GM12874 (cell line): ENCODE data around the gene ADD2.

Experiments
- TF ChIP-seq, protein P1 (sequence below): IDR thresholded peaks from 2 replicates; pipeline ENCODE4 v1.5.1; 2011; ENCODE audit warnings: low read depth, mild to moderate bottlenecking, control low read depth, low read length, moderate library complexity; ENCODE audit not compliant: insufficient read depth

ADD2 gene

GRCh38 chr2:70716951-70717350 is 51.0 kb downstream of the ADD2 start:
- TF ChIP-seq, protein P1, sequence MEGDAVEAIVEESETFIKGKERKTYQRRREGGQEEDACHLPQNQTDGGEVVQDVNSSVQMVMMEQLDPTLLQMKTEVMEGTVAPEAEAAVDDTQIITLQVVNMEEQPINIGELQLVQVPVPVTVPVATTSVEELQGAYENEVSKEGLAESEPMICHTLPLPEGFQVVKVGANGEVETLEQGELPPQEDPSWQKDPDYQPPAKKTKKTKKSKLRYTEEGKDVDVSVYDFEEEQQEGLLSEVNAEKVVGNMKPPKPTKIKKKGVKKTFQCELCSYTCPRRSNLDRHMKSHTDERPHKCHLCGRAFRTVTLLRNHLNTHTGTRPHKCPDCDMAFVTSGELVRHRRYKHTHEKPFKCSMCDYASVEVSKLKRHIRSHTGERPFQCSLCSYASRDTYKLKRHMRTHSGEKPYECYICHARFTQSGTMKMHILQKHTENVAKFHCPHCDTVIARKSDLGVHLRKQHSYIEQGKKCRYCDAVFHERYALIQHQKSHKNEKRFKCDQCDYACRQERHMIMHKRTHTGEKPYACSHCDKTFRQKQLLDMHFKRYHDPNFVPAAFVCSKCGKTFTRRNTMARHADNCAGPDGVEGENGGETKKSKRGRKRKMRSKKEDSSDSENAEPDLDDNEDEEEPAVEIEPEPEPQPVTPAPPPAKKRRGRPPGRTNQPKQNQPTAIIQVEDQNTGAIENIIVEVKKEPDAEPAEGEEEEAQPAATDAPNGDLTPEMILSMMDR = no peak

DNA sequence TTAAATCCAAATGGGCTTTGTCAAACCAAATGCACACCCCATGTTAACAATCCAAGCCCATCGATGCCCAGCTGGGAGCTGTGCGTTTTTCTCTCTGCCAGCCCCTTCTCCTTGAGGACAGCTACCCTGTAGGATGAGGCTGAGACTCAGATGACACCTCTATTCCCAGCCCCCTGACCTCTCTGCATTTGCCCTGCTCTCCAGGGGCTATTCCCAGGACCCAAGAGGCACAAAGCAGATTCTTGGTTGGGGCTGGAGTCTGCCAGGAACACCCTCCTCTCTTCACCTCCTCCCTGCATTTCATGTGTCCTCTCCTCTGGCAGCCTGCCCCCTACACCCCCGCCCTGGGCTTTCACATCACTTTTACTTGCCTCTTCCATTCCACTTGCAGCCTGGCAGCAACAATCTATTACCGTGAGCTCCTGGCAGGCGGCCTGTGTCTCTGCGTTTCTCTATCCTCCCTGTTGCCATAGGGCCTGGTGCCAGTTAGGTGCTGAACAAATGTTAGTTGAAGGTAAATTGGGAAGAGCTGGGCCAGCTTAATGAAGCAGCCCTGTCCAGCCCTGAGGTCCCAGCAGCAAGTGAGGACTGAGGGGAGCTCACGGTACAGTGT is 51.8 kb downstream of the ADD2 start:
- TF ChIP-seq, protein P1 = no peak

DNA sequence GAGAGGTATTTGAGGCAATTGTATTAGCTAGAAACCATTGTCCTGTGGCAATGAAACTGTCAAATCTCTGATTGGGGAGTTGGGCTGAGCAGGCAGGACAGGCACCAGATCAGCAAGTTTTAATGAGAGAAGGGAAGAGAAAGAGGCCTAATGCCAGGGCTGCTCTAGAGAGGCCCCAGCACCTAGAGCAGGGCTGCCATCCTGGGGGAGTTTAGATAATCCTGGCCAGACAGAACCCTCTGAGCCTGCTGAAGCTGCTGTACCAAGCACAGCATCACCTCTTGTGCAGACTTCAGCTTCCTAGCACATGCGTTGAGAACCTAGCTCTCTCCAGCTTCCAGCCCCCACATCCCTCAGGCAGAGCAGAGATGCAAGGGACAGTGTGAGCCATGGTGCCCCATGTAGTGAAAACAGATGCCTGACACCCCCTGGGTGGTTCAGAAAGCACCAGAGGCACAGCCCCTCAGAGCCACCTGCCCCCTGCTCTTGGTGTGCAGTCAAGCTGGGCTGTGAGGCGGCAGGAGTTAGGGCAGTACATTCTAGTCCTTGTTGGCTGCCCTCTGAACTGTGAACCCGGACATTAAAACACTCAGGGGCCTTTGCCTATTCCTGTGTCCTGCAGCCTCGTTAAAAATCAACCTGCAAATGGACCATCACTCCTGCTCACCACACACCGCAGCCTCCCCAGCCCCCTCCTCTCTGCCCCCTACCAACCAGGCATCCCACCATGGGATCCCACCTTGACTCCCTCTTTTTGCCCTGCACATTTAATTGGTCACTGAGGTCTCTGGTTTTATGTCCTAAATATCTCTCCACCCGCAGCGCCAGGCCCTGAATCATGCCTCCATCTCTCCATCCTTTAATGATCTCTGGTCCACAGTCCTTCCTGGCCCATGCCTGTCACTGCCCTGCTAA is 52.7 kb downstream of the ADD2 start:
- TF ChIP-seq, protein P1 = no peak

- TF ChIP-seq, protein P1 = no peak
These were observed 53.7 kb downstream of the ADD2 start for GRCh38 chr2:70714141-70714905.

GRCh38 chr2:70712916-70713315 is 55.1 kb downstream of the ADD2 start:
- TF ChIP-seq, protein P1 = no peak

GRCh38 chr2:70711191-70711590 is 56.8 kb downstream of the ADD2 start:
- TF ChIP-seq, protein P1 = no peak
